IMR-90 (cell line): Measurements from ENCODE around the gene DNM3. TPM values are rescaled to one million over a fixed set of nuclear protein-coding genes. Genes with fewer than 3 reads are reported as not detected.

ENCODE experiments used
- ATAC-seq: fragments of 200-7000 bp; cut with Tn5 transposase; 2 replicates; pipeline ENCODE4 v1.9.1; 2020; ENCODE audit warnings: low read depth, mild to moderate bottlenecking, moderate library complexity
- BruUV-seq: library from RNA; stranded (reverse); fragments of 400-500 nt; replicated peaks from 2 replicates; lab custom pipeline; 2021; lab: Mats Ljungman, UMichigan
- CTCF ChIA-PET: fragments of 300-600 bp; formaldehyde crosslinking; extraction: SDS; loops from one replicate; lab custom pipeline; 2021; ENCODE audit warnings: antibody characterized with exemption; lab: Yijun Ruan, JAX
- POLR2A ChIA-PET: fragments of 300-600 bp; sonication (Branson Sonifier 250); formaldehyde crosslinking; loops from one replicate; lab custom pipeline; 2022; ENCODE audit warnings: antibody characterized with exemption; ENCODE audit not compliant: unreplicated experiment; lab: Charles Lee
- DNase-seq: peaks from one replicate; pipeline ENCODE4 v3.0.0; 2013
- H2AFZ ChIP-seq: replicated peaks from 2 replicates; pipeline ENCODE3; 2013; ENCODE audit warnings: low read length, mild to moderate bottlenecking; ENCODE audit not compliant: poor library complexity
- H2AK5ac ChIP-seq: 2 replicates; pipeline ENCODE4 v1.6.1; 2013; ENCODE audit warnings: low read depth, low read length, inconsistent platforms
- H2AK9ac ChIP-seq: replicated peaks from 2 replicates; pipeline ENCODE3; 2013; ENCODE audit warnings: mild to moderate bottlenecking, low read depth, low read length, moderate library complexity; ENCODE audit not compliant: poor library complexity
- H2BK120ac ChIP-seq: 2 replicates; pipeline ENCODE4 v1.6.1; 2013; ENCODE audit warnings: low read depth, low read length, inconsistent platforms
- H2BK15ac ChIP-seq: 3 replicates; pipeline ENCODE4 v1.6.1; 2013; ENCODE audit warnings: low read depth, low read length, inconsistent platforms
- H2BK20ac ChIP-seq: 2 replicates; pipeline ENCODE4 v1.6.1; 2013; ENCODE audit warnings: low read depth, mild to moderate bottlenecking, inconsistent platforms, low read length, moderate library complexity
- H2BK5ac ChIP-seq: 2 replicates; pipeline ENCODE4 v1.6.1; 2013; ENCODE audit warnings: mild to moderate bottlenecking, low read depth, low read length, inconsistent platforms; ENCODE audit not compliant: poor library complexity, severe bottlenecking
- H3K14ac ChIP-seq: replicated peaks from 2 replicates; pipeline ENCODE4 v1.6.1; 2013; ENCODE audit warnings: low read depth, low read length, inconsistent platforms
- H3K18ac ChIP-seq: 2 replicates; pipeline ENCODE4 v1.6.1; 2013; ENCODE audit warnings: low read depth, low read length, control low read depth
- H3K23ac ChIP-seq: 2 replicates; pipeline ENCODE4 v1.6.1; 2013; ENCODE audit warnings: low read depth, low read length, inconsistent platforms
- H3K27ac ChIP-seq: 2 replicates; pipeline ENCODE4 v1.5.1; 2013; ENCODE audit warnings: mild to moderate bottlenecking, control low read depth, low read length; ENCODE audit not compliant: insufficient read depth
- H3K27me3 ChIP-seq: 2 replicates; pipeline ENCODE4 v1.6.1; 2013; ENCODE audit warnings: low read length; ENCODE audit not compliant: control insufficient read depth, insufficient read depth
- H3K36me3 ChIP-seq: 2 replicates; pipeline ENCODE4 v1.6.1; 2013; ENCODE audit warnings: low read length, mixed read lengths; ENCODE audit not compliant: control insufficient read depth, insufficient read depth
- H3K4ac ChIP-seq: 2 replicates; pipeline ENCODE4 v1.6.1; 2013; ENCODE audit warnings: low read depth, low read length, inconsistent platforms
- H3K4me1 ChIP-seq: 2 replicates; pipeline ENCODE4 v1.6.1; 2013; ENCODE audit warnings: low read length, mixed read lengths; ENCODE audit not compliant: control insufficient read depth, insufficient read depth
- H3K4me2 ChIP-seq: 2 replicates; pipeline ENCODE4 v1.6.1; 2013; ENCODE audit warnings: low read depth, mild to moderate bottlenecking, control low read depth, low read length, moderate library complexity
- H3K4me3 ChIP-seq: 2 replicates; pipeline ENCODE4 v1.5.1; 2013; ENCODE audit warnings: low read depth, mild to moderate bottlenecking, control low read depth, low read length, moderate library complexity; ENCODE audit not compliant: insufficient read depth
- H3K56ac ChIP-seq: 2 replicates; pipeline ENCODE4 v1.6.1; 2013; ENCODE audit warnings: low read length, inconsistent platforms; ENCODE audit not compliant: insufficient read depth; ENCODE audit errors: extremely low read depth
- H3K79me1 ChIP-seq, 2 experiments: 2 replicates each; pipeline ENCODE4 v1.6.1; 2013; ENCODE audit warnings: low read length in 2 of 2, inconsistent platforms in 1 of 2, low read depth in 1 of 2
- H3K9ac ChIP-seq: 2 replicates; pipeline ENCODE4 v1.6.1; 2013; ENCODE audit warnings: low read depth, low read length, control low read depth
- H3K9me1 ChIP-seq: 2 replicates; pipeline ENCODE4 v1.6.1; 2013; ENCODE audit warnings: low read length, inconsistent platforms; ENCODE audit not compliant: insufficient read depth
- H3K9me3 ChIP-seq: 2 replicates; pipeline ENCODE4 v1.6.1; 2013; ENCODE audit warnings: low read length; ENCODE audit not compliant: control insufficient read depth, insufficient read depth
- H4K20me1 ChIP-seq: 2 replicates; pipeline ENCODE4 v1.6.1; 2013; ENCODE audit warnings: low read length, inconsistent platforms; ENCODE audit not compliant: insufficient read depth
- H4K5ac ChIP-seq: 2 replicates; pipeline ENCODE4 v1.6.1; 2013; ENCODE audit warnings: mild to moderate bottlenecking, low read depth, low read length, control low read depth
- H4K8ac ChIP-seq, 2 experiments: 2 replicates each; pipeline ENCODE4 v1.6.1; 2013; ENCODE audit warnings: low read depth in 2 of 2, low read length in 2 of 2, control low read depth in 1 of 2, inconsistent platforms in 1 of 2
- H4K91ac ChIP-seq: 2 replicates; pipeline ENCODE4 v1.6.1; 2013; ENCODE audit warnings: low read depth, low read length, inconsistent platforms; ENCODE audit not compliant: insufficient read depth
- BHLHE40 ChIP-seq: fragments of 150-350 bp; IDR thresholded peaks from 2 replicates; pipeline ENCODE4 v1.6.1; 2016; ENCODE audit warnings: mild to moderate bottlenecking, low read depth, low read length
- CEBPB ChIP-seq: IDR thresholded peaks from 2 replicates; pipeline ENCODE4 v1.6.1; 2012; ENCODE audit warnings: low read depth, low read length, improper control_type of control experiment
- MAFK ChIP-seq: IDR thresholded peaks from 2 replicates; pipeline ENCODE4 v1.6.1; 2012; ENCODE audit warnings: low read depth, low read length, improper control_type of control experiment
- MAZ ChIP-seq: IDR thresholded peaks from 2 replicates; pipeline ENCODE4 v1.6.1; 2012; ENCODE audit warnings: low read depth, mild to moderate bottlenecking, low read length, improper control_type of control experiment, moderate library complexity, borderline replicate concordance
- MXI1 ChIP-seq: IDR thresholded peaks from 2 replicates; pipeline ENCODE4 v1.6.1; 2012; ENCODE audit warnings: low read depth, mild to moderate bottlenecking, low read length, moderate library complexity, borderline replicate concordance
- POLR2A ChIP-seq: IDR thresholded peaks from 2 replicates; pipeline ENCODE4 v1.6.1; 2012; ENCODE audit warnings: mild to moderate bottlenecking, low read depth, low read length
- RAD21 ChIP-seq: IDR thresholded peaks from 2 replicates; pipeline ENCODE4 v1.6.1; 2012; ENCODE audit warnings: low read length, improper control_type of control experiment
- RFX5 ChIP-seq: IDR thresholded peaks from 2 replicates; pipeline ENCODE4 v1.8.0; 2012; ENCODE audit warnings: low read depth, mild to moderate bottlenecking, low read length, moderate library complexity
- WGBS, 2 experiments: methylation state at CpG; one replicate each; pipeline versions ENCODE4 v1.1.5 to v1.1.7; 2013; ENCODE audit warnings: missing lambda C conversion rate in 2 of 2; ENCODE audit not compliant: insufficient read length in 1 of 2; ENCODE audit errors: extremely low coverage in 2 of 2; 5-methylcytosine and 5-hydroxymethylcytosine counted together
- dilution Hi-C: fragments of 300-500 bp; cut with HindIII; formaldehyde crosslinking; loops from one replicate; pipeline ENCODE4 v1.14.3; 2018; ENCODE audit warnings: low sequenced_read_pairs; ENCODE audit not compliant: unreplicated experiment
- in situ Hi-C: fragments of 300-500 bp; cut with MboI; formaldehyde crosslinking; loops from 3 replicates; pipeline ENCODE4 v1.14.3; 2019; ENCODE audit warnings: low sequenced_read_pairs, inconsistent platforms, mixed read lengths
- intact Hi-C: fragments of 100-400 bp; cut with micrococcal nuclease; formaldehyde crosslinking; loops from 2 replicates; pipeline ENCODE4 v1.10.0; 2022
- polyA plus RNA-seq, 3 experiments: library from polyadenylated mRNA; depleted of rRNA; stranded (reverse); fragments of >200 nt; gene quantifications; 2 replicates each; pipeline ENCODE4 v1.2.3, GENCODE V29; 2012; ENCODE audit warnings: low replicate concordance in 1 of 3
- total RNA-seq: library from RNA; depleted of rRNA; stranded (reverse); fragments of >200 nt; gene quantifications from 2 replicates; pipeline ENCODE4 v1.2.3, GENCODE V29; 2012
- TF ChIP-seq, protein P1 (sequence below): fragments of 150-350 bp; IDR thresholded peaks from 2 replicates; pipeline ENCODE4 v1.6.1; 2017; ENCODE audit warnings: mild to moderate bottlenecking, antibody characterized with exemption, low read length, low read depth
- TF ChIP-seq, protein P2 (sequence below): fragments of 150-350 bp; IDR thresholded peaks from 2 replicates; pipeline ENCODE4 v1.6.1; 2016; ENCODE audit warnings: low read depth, mild to moderate bottlenecking, low read length, moderate library complexity, borderline replicate concordance

The DNM3 gene
- total and polyA plus RNA-seq, 2 of the 4 experiments (the other 2 are of a cell fraction) = 0.36 TPM

DNA sequence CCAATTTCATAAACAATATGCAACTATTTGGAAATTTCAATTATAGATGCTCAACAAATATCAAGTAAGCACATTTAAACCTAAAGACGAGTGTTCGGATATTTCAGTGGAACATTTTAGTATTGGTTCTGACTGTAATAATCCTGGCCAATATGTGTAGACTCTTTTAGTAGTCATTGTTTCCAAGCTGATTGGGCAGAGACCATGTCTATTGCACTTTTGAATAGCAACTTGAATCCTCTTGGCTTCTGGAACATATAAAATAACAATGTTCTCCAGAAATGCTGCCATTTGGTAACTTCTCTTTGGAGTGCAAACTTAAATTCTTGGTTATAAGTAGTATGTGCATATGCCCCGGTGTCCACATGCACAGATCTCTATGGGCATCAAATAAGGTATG is 373.7 kb downstream of the DNM3 start:
- Histone ChIP-seq H2BK15ac (no peak overlapping the region), H3K4me2 (no peak overlapping the region), H3K9me3 (no peaks in the 10 kb centered on the region), H4K5ac (no peak overlapping the region), H3K9me1 (no peaks in the 10 kb centered on the region), H4K91ac (no peak overlapping the region), H3K4ac (no peak overlapping the region), H3K27me3 (no peaks in the 10 kb centered on the region), H2AFZ (no peak overlapping the region), H3K9ac (no peak overlapping the region), H4K20me1 (no peaks in the 10 kb centered on the region), H3K14ac (no peak overlapping the region), H3K79me1 (no peaks in the 10 kb centered on the region), H3K56ac (no peak overlapping the region), H3K18ac (no peak overlapping the region), H2AK9ac (no peak overlapping the region), H4K8ac (no peak overlapping the region), H2AK5ac (no peak overlapping the region), H3K23ac (no peak overlapping the region), H3K4me3 (no peak overlapping the region), H2BK5ac (no peak overlapping the region), H3K27ac (no peak overlapping the region), H2BK120ac (no peak overlapping the region), H3K4me1 (peaks cover 4% of the 10 kb centered on the region; the same call in 1 of the 2 replicates), H3K36me3 (no peaks in the 10 kb centered on the region), H2BK20ac (no peak overlapping the region)
- ChIA-PET CTCF (no interaction called here), POLR2A (no interaction called here)
- no peak for TF ChIP-seq MXI1
- TF ChIP-seq, protein P1, sequence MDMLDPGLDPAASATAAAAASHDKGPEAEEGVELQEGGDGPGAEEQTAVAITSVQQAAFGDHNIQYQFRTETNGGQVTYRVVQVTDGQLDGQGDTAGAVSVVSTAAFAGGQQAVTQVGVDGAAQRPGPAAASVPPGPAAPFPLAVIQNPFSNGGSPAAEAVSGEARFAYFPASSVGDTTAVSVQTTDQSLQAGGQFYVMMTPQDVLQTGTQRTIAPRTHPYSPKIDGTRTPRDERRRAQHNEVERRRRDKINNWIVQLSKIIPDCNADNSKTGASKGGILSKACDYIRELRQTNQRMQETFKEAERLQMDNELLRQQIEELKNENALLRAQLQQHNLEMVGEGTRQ = no peak
- no peak for TF ChIP-seq CEBPB
- no peak for TF ChIP-seq RAD21
- no peak for TF ChIP-seq RFX5
- no peak for TF ChIP-seq POLR2A
- no peak for TF ChIP-seq MAZ
- TF ChIP-seq, protein P2, sequence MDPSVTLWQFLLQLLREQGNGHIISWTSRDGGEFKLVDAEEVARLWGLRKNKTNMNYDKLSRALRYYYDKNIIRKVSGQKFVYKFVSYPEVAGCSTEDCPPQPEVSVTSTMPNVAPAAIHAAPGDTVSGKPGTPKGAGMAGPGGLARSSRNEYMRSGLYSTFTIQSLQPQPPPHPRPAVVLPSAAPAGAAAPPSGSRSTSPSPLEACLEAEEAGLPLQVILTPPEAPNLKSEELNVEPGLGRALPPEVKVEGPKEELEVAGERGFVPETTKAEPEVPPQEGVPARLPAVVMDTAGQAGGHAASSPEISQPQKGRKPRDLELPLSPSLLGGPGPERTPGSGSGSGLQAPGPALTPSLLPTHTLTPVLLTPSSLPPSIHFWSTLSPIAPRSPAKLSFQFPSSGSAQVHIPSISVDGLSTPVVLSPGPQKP = no peak
- no peak for TF ChIP-seq BHLHE40
- TF ChIP-seq MAFK = no peak
- intact Hi-C loops (no loop called here), in situ Hi-C loops (no loop called here), dilution Hi-C loops (no loop called here)
- 86% methylated on average over 1 of the region's 3 CpGs; no CpG with 5 or more reads in 1 of the 2 experiments for WGBS, 2 experiments
- no peak for DNase-seq
- no TSS peak for BruUV-seq
- no peak for ATAC-seq
